T-cell (primary cell): ENCODE measurements around the gene PLXNA3. TPM values are rescaled to one million over a fixed set of nuclear protein-coding genes. Genes with fewer than 3 reads are reported as not detected.

Source experiments
- ATAC-seq, 4 experiments: fragments of 200-7000 bp in 3 of 4; fragments of 150-1000 bp in 1 of 4; cut with Tn5 transposase; replicated peaks in 1 of 4; 1 replicate in 3 of 4; 2 replicates in 1 of 4; pipeline ENCODE4 v1.10.0; 2021; ENCODE audit warnings: moderate library complexity in 3 of 4, mild to moderate bottlenecking in 2 of 4, moderate number of reproducible peaks in 1 of 4
- CTCF ChIA-PET, 2 donors: fragments of 300-600 bp; sonication (Branson Sonifier 250); formaldehyde crosslinking; loops; one replicate each; lab custom pipeline; 2022; ENCODE audit warnings: antibody characterized with exemption in 2 of 2; lab: Charles Lee
- POLR2A ChIA-PET, 2 donors: fragments of 300-600 bp; sonication (Branson Sonifier 250); formaldehyde crosslinking; loops; one replicate each; lab custom pipeline; 2022; ENCODE audit warnings: antibody characterized with exemption in 2 of 2; lab: Charles Lee
- DNase-seq, 35 experiments: peaks; one replicate each; pipeline versions ENCODE4 v3.0.0 to v3.0.0-alpha.2; 2013 to 2023
- H3K27ac ChIP-seq: one replicate; pipeline ENCODE4 v1.5.1; 2013; ENCODE audit warnings: low read length
- H3K27me3 ChIP-seq, 2 experiments: replicated peaks in 1 of 2; 1 replicate in 1 of 2; 2 replicates in 1 of 2; pipeline versions ENCODE4 v1.6.1 to v1.7.0; 2013; ENCODE audit warnings: low read length in 1 of 2, mixed read lengths in 1 of 2; ENCODE audit not compliant: control insufficient read depth in 2 of 2, insufficient read depth in 2 of 2; ENCODE audit errors: extremely low read depth in 1 of 2
- H3K36me3 ChIP-seq, 2 donors: 1 replicate in 1 of 2; 2 replicates in 1 of 2; pipeline versions ENCODE4 v1.6.1 to v1.7.0; 2013; ENCODE audit warnings: low read length in 1 of 2; ENCODE audit not compliant: control insufficient read depth in 2 of 2, insufficient read depth in 1 of 2; ENCODE audit errors: extremely low read depth in 1 of 2
- H3K4me1 ChIP-seq, 2 experiments: 1 replicate in 1 of 2; 2 replicates in 1 of 2; pipeline versions ENCODE4 v1.6.1 to v1.7.0; 2013; ENCODE audit warnings: low read length in 2 of 2, mixed read lengths in 1 of 2; ENCODE audit not compliant: insufficient read depth in 2 of 2, control insufficient read depth in 1 of 2; ENCODE audit errors: extremely low read depth in 1 of 2
- H3K4me3 ChIP-seq, 2 donors: 1 replicate in 1 of 2; 2 replicates in 1 of 2; pipeline versions ENCODE4 v1.5.1 to v1.7.0; 2013; ENCODE audit warnings: mild to moderate bottlenecking in 2 of 2, low read length in 1 of 2, moderate library complexity in 1 of 2; ENCODE audit not compliant: control insufficient read depth in 1 of 2; ENCODE audit errors: extremely low read depth in 1 of 2
- H3K9me3 ChIP-seq: 2 replicates; pipeline ENCODE4 v1.7.0; 2013
- H3K27ac Mint-ChIP-seq, 2 donors: one replicate each; pipeline ENCODE4 v1.8.0; 2020 to 2021; ENCODE audit warnings: mild to moderate bottlenecking in 2 of 2, mixed read lengths in 2 of 2
- H3K27me3 Mint-ChIP-seq, 2 donors: one replicate each; pipeline ENCODE4 v1.8.0; 2021 to 2022; ENCODE audit warnings: mixed read lengths in 2 of 2
- H3K36me3 Mint-ChIP-seq: one replicate; pipeline ENCODE4 v1.8.0; 2021; ENCODE audit warnings: mixed read lengths
- H3K4me1 Mint-ChIP-seq, 3 donors: one replicate each; pipeline ENCODE4 v1.8.0; 2020 to 2022; ENCODE audit warnings: mixed read lengths in 3 of 3, mild to moderate bottlenecking in 1 of 3
- H3K4me3 Mint-ChIP-seq, 3 donors: one replicate each; pipeline ENCODE4 v1.8.0; 2020 to 2022; ENCODE audit warnings: mild to moderate bottlenecking in 3 of 3, mixed read lengths in 3 of 3, moderate library complexity in 3 of 3
- H3K9me3 Mint-ChIP-seq, 3 donors: one replicate each; pipeline ENCODE4 v1.8.0; 2020 to 2022; ENCODE audit warnings: mixed read lengths in 3 of 3
- WGBS: methylation state at CpG from one replicate; pipeline ENCODE4 v1.1.5; 2013; ENCODE audit warnings: missing lambda C conversion rate; ENCODE audit not compliant: insufficient coverage; 5-methylcytosine and 5-hydroxymethylcytosine counted together
- total RNA-seq, 35 experiments: library from RNA in 6 of 35; stranded (reverse) in 6 of 35; fragments of 120-200 nt in 1 of 35; gene quantifications; one replicate each; pipeline versions ENCODE4 v1.2.1 to v1.2.4 and lab custom pipeline; 2013 to 2026

PLXNA3 gene
- total RNA-seq, 5 donors from 2014 or later (not counting 1 experiment from before 2014, with no cell fraction given) = 48.1 to 87.0 (median 72.9) TPM

DNA sequence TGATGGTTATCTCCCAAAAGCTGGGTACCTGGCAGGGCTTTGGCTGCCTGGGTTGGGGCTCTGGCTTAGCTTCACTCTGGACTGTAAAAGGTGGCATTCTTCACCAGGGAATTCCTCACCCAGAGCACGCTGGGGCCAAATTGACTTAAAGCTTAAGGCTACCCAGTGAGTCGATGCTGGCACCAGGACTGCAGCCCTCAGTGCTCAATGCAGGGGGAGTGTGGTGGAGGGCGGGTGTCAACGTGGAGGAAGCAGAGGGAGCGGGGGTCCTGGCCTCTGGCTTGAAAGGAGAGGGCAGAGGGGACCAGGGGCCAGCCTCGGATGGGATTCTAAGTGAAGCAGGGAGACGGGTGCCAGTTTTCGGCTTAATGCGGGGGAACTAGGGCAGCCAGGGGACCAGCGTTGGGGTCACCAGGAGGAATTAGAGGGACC is 14.6 kb upstream of the PLXNA3 start:
- peaks cover 0 to 52% of the 10 kb centered on the region in 2 experiments for H3K4me1 ChIP-seq
- DNase-seq (peak in 1 of 35 experiments; percentile 16), ATAC-seq (peak in 3 of 4 experiments; percentile 5 to 28 (median 11))
- no peaks in the 10 kb centered on the region for H3K27me3 ChIP-seq
- H3K27ac ChIP-seq = peak overlapping the region; percentile 70
- H3K36me3 ChIP-seq = peaks cover 0 to 22% of the 10 kb centered on the region in 2 donors
- ChIA-PET CTCF (no interaction called here), POLR2A (interaction anchor here in 1 of 2 donors (0.7 kb wide), 1 partner anchor 21 kb away, joined by 12 read pairs; no protein-coding TSS in a partner anchor)
- peaks cover 2% of the 10 kb centered on the region for H3K36me3 Mint-ChIP-seq
- no peaks in the 10 kb centered on the region for H3K9me3 ChIP-seq
- H3K4me1 Mint-ChIP-seq = peaks cover 15 to 42% (median 26%) of the 10 kb centered on the region in 3 donors
- peak overlapping the region in 1 of 2 donors; percentile 33 for H3K4me3 ChIP-seq
- 13% methylated on average over 5 of the region's 10 CpGs for WGBS
- H3K9me3 Mint-ChIP-seq = no peaks in the 10 kb centered on the region
- peak overlapping the region; percentile 41 to 77 for H3K27ac Mint-ChIP-seq
- no peaks in the 10 kb centered on the region for H3K27me3 Mint-ChIP-seq
- H3K4me3 Mint-ChIP-seq = peak overlapping the region; percentile 60 to 72 (median 68)

DNA sequence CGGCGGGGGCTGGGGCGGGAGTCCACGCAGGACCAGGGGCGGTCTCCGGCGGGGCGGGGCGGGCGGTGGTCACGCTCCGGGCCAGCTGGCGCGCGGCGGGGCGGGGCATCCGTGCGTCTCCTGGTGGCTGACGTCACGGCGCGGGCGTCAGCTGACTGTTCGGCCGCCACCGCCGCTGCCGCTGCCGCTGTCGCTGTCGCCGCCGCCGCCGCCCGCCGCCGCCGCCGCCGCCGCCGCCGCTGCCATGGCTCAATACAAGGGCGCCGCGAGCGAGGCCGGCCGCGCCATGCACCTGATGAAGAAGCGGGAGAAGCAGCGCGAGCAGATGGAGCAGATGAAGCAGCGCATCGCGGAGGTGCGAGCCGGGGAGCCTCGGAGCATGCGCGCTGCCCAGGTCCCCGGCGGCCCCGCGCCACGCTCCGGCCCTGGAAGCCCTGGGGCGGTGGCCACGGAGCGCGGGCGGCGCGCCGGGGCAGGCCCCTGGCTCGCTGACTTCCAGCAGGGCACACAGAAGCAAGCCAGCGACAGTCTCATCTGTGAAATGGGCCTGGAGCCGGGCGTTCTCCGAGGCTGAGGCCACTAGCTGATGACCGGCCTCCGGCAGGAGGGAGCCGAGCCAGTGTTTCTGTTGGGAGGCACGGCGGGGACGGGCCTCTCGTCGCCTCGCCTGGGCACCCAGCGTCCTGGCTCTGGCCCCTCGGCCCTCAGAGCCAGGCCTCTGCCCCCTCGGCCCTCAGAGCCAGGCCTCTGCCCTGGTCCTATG is 13.9 kb upstream of the PLXNA3 start, which contains the start of gene FAM50A:
Gene FAM50A, plus strand, starts transcription at position 150 of the 763 bp plus-strand sequence. Its CDS starts 95 bp downstream, at position 245.
- Mint-ChIP-seq H3K9me3 (no peaks in the 10 kb centered on the region), H3K4me1 (peaks cover 11 to 38% (median 22%) of the 10 kb centered on the region in 3 donors), H3K27me3 (no peaks in the 10 kb centered on the region), H3K4me3 (peak within 1 kb of the TSS; percentile 60 to 72 (median 68)), H3K36me3 (peaks cover 3% of the 10 kb centered on the region), H3K27ac (peak within 1 kb of the TSS; percentile 41 to 77)
- H3K36me3 ChIP-seq = peaks cover 0 to 20% of the 10 kb centered on the region in 2 donors
- peak within 1 kb of the TSS; percentile 55 to 66 for H3K4me3 ChIP-seq
- POLR2A ChIA-PET = no interaction called here
- H3K27me3 ChIP-seq = no peaks in the 10 kb centered on the region
- H3K4me1 ChIP-seq = peaks cover 0 to 46% of the 10 kb centered on the region in 2 experiments
- CTCF ChIA-PET = no interaction called here
- DNase-seq = peak in 34 of 35 experiments; percentile 20 to 83 (median 52)
- ATAC-seq = peak; percentile 84 to 88 (median 86)
- H3K9me3 ChIP-seq = no peaks in the 10 kb centered on the region
- peak within 1 kb of the TSS; percentile 70 for H3K27ac ChIP-seq
- WGBS = 6% methylated on average over 53 of the region's 94 CpGs

DNA sequence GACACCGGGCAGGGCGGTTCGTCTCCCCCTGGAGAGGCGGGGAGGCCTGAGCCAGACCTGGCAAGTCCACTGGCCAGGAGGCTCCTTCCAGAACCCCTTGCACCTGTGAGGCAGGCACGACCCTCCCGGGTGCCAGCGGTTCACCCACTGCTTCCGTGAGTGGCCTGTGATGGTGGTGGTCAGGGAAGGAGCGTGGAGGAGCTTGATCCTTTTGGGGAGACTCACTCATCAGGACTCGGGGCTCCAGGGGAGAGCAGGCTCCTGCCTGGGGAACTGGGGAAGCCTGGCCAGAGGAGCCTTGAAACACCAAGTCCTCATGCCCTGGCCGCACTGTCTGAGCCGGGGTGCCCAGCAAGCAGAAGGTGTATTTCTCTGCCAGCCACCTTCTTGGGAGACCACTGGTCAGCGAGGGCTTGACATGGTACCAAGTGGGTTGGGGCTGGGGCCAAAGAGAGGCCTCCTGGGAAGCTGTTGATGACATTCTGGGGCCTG is 13.3 kb upstream of the PLXNA3 start:
- Histone ChIP-seq H3K4me1 (peaks cover 0 to 43% of the 10 kb centered on the region in 2 experiments), H3K27me3 (no peaks in the 10 kb centered on the region), H3K9me3 (no peaks in the 10 kb centered on the region), H3K4me3 (peak overlapping the region; percentile 55 to 66), H3K27ac (no peak overlapping the region), H3K36me3 (peaks cover 0 to 24% of the 10 kb centered on the region in 2 donors)
- ATAC-seq = no peak
- H3K27ac Mint-ChIP-seq = no peak overlapping the region
- H3K4me3 Mint-ChIP-seq = peak overlapping the region; percentile 31 to 56 (median 49)
- H3K9me3 Mint-ChIP-seq = no peaks in the 10 kb centered on the region
- no peaks in the 10 kb centered on the region for H3K27me3 Mint-ChIP-seq
- peaks cover 3% of the 10 kb centered on the region for H3K36me3 Mint-ChIP-seq
- peaks cover 11 to 38% (median 22%) of the 10 kb centered on the region in 3 donors for H3K4me1 Mint-ChIP-seq
- no peak for DNase-seq
- ChIA-PET CTCF (no interaction called here), POLR2A (no interaction called here)
- 48% methylated on average over 3 of the region's 13 CpGs for WGBS

DNA sequence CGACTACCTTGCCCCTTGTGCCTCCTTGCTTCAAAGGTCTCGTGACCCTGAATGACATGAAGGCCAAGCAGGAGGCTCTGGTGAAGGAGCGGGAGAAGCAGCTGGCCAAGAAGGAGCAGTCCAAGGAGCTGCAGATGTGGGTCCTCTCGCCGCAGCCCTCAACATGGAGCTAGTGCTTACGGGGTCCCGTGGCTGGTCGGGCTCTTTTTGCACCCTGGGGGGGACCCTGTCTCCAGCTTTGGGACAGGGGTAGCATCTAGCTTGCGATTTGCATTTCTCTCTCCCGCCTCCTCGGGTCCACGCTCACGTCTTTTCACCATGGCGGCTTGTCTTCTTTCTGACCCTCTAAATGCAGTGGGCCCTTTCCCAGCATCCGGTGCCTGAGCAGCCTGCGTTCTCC is 12.3 kb upstream of the PLXNA3 start:
- H3K27ac Mint-ChIP-seq = no peak overlapping the region
- Histone ChIP-seq H3K27ac (no peak overlapping the region), H3K27me3 (no peaks in the 10 kb centered on the region), H3K4me1 (peaks cover 0 to 38% of the 10 kb centered on the region in 2 experiments), H3K9me3 (no peaks in the 10 kb centered on the region), H3K4me3 (no peak overlapping the region), H3K36me3 (peaks cover 2 to 22% of the 10 kb centered on the region in 2 donors)
- ChIA-PET POLR2A (no interaction called here), CTCF (no interaction called here)
- H3K9me3 Mint-ChIP-seq = no peaks in the 10 kb centered on the region
- peaks cover 3% of the 10 kb centered on the region for H3K36me3 Mint-ChIP-seq
- H3K4me3 Mint-ChIP-seq = peak overlapping the region in 1 of 3 donors; percentile 41
- WGBS = 98% methylated on average over 8 of the region's 16 CpGs
- DNase-seq (no peak), ATAC-seq (no peak)
- peaks cover 11 to 31% (median 21%) of the 10 kb centered on the region in 3 donors for H3K4me1 Mint-ChIP-seq
- no peaks in the 10 kb centered on the region for H3K27me3 Mint-ChIP-seq

DNA sequence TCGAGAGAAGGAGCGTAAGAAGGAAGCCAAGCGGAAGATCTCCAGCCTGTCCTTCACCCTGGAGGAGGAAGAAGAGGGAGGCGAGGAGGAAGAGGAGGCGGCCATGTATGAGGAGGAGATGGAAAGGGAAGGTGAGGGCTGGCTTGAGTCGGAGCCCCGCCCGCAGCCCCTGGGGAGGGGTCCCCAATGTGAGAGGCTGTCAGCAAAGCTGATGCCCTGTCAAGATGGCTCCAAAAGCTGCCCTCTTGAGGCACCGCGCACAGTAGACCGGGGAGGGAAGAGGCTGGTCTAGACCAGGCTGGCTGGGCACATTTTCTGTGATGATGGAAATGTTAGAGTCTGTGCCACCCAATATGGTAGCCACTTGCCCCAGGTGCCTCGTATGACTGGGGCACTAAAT is 11.7 kb upstream of the PLXNA3 start:
- DNase-seq = no peak
- H3K4me1 ChIP-seq = peaks cover 0 to 33% of the 10 kb centered on the region in 2 experiments
- no peak overlapping the region for H3K4me3 ChIP-seq
- Mint-ChIP-seq H3K27me3 (no peaks in the 10 kb centered on the region), H3K9me3 (no peaks in the 10 kb centered on the region), H3K4me1 (peaks cover 11 to 26% (median 17%) of the 10 kb centered on the region in 3 donors), H3K36me3 (peaks cover 3% of the 10 kb centered on the region), H3K27ac (no peak overlapping the region), H3K4me3 (no peak overlapping the region)
- H3K27me3 ChIP-seq = no peaks in the 10 kb centered on the region
- WGBS = no CpG with 5 or more reads among the region's 12 CpGs
- no peak overlapping the region for H3K27ac ChIP-seq
- H3K9me3 ChIP-seq = no peaks in the 10 kb centered on the region
- ChIA-PET CTCF (no interaction called here), POLR2A (no interaction called here)
- H3K36me3 ChIP-seq = peaks cover 2 to 20% of the 10 kb centered on the region in 2 donors
- ATAC-seq = no peak

DNA sequence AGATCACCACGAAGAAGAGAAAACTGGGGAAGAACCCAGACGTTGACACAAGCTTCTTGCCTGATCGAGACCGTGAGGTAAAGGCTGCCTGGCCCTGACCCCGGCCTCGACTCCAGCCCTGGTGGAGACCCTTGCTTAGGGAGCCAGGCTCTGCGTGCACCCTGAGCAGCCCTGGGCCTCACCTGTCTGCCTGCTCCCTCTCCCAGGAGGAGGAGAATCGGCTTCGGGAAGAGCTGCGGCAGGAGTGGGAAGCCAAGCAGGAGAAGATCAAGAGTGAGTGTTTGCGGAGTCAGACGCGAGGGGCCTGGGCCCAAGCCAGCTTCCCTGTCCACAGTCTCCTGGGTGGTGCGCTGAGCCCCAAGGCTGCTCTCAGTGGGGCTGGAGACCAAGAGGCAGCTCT is 9.6 kb upstream of the PLXNA3 start:
- H3K36me3 Mint-ChIP-seq = peaks cover 6% of the 10 kb centered on the region
- H3K9me3 Mint-ChIP-seq = no peaks in the 10 kb centered on the region
- peaks cover 2 to 11% of the 10 kb centered on the region in 2 donors for H3K36me3 ChIP-seq
- ChIA-PET CTCF (no interaction called here), POLR2A (no interaction called here)
- no peaks in the 10 kb centered on the region for H3K27me3 ChIP-seq
- no peak overlapping the region for H3K27ac Mint-ChIP-seq
- no peak overlapping the region for H3K4me3 ChIP-seq
- H3K27me3 Mint-ChIP-seq = no peaks in the 10 kb centered on the region
- H3K27ac ChIP-seq = no peak overlapping the region
- H3K9me3 ChIP-seq = no peaks in the 10 kb centered on the region
- WGBS = 98% methylated on average over 10 of the region's 14 CpGs
- DNase-seq (no peak), ATAC-seq (no peak)
- no peak overlapping the region for H3K4me3 Mint-ChIP-seq
- peaks cover 0 to 18% of the 10 kb centered on the region in 2 experiments for H3K4me1 ChIP-seq
- peaks cover 2 to 14% (median 7%) of the 10 kb centered on the region in 3 donors for H3K4me1 Mint-ChIP-seq
